RPMI8226 (cell line): ENCODE measurements around the gene INPP5A.
"Not testable (repeated sequence)": the region's sequence is repeated elsewhere in the genome, so short reads cannot be mapped to it uniquely, and the experiment has no call there.

Experiments
- DNase-seq: peaks from one replicate; pipeline ENCODE4 v3.0.0-alpha.2; 2015

INPP5A gene

DNA sequence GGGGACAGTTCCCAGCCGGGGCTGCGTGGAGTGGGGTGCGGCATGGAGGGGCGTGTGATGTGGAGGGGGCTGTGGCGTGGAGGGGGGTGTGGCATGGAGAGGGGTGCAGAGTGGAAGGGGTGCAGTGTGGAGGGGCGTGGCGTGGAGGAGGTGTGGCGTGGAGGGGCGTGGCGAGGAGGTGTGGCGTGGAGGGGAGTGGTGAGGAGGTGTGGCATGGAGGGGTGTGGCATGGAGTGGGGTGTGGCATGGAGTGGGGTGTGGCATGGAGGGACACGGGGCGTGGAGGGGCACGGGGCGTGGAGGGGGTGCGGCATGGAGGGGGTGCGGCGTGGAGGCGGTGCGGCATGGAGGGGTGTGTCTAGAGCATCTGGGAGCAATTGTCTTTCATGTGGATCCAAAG is 214.8 kb downstream of the INPP5A start:
- DNase-seq: no peak

DNA sequence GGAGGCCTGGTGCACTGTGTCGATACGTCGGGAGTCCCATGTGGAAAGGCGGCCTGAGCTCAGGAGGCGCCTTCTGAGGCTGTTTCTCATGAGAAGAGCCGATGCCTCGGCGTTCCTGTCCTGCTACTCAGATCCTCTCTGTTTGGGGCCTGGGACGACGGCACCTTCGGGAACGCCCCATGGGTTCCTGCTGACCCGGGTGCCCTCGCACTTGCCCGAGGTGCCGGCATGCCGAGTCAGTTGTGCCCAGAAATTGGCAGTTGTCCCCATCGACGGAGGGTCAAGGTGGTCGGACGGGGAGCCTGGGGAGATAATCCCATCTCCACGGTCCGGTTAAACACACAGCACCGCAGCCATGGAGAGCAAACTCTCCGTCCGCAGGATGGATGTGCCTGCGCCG is 215.4 kb downstream of the INPP5A start:
- no peak for DNase-seq

GRCh38 chr10:132753596-132753995 is 216.0 kb downstream of the INPP5A start:
- no peak for DNase-seq

DNA sequence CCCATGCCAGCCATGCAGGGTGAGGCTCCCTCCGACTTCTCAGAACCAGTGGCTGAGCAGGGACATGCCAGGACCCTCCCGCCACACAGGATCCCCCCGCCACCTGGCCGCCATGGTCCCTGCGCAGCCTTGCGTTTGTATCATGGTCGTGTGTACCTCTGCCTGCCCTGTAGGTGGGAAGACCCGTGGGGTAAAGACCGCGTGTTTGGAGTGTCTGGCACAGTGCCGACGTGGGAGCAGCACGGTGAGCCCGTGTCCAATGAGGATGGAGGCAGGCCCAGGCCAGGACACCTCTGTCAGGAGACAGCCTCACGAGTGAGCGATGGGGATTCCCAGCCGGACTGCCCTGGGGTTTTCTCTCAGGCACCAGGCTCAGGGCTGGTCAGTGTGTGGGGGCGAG is 216.5 kb downstream of the INPP5A start:
- no peak for DNase-seq

DNA sequence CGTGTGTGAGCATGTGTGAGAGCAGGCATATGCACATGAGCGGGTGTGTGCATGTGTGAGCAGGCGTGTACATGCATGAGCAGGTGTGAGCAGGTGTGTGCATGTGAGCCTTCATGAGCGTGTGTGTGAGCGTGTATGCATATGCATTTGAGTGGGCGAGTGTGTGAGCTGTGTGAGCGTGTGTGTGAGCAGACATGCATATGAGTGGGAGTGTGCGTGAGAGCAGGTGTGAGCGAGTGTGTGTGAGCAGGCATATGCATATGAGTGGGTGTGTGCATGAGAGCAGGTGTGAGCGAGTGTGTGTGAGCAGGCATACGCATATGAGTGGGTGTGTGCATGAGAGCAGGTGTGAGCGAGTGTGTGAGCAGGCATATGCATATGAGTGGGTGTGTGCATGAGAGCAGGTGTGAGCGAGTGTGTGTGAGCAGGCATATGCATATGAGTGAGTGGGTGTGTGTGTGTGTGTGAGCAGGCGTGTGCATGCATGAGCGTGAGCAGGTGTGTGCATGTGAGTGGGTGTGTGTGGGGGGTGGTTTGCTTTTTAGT is 217.7 kb downstream of the INPP5A start:
- no peak for DNase-seq

- no peak for DNase-seq
These were observed 219.0 kb downstream of the INPP5A start for GRCh38 chr10:132756591-132756990.

DNA sequence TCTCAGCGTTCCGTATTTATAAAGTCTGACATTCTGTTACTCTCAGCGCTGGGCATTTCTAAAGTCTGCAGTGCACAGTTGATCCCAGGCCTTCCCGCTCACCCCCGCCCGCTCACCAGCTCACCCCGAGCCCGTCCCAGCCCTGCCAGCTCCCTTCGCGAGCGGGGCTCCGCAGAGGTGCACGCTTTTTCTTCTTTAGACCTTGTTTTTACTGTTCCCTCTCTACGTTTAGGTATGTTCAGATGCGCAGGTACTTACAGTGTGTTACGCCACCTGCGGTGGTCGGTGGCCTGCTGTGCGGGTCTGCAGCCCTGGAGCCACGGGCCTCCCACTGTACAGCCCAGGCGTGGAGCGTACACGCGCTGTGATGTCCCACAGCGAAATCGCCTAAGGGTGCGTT is 219.6 kb downstream of the INPP5A start:
- DNase-seq: no peak

- DNase-seq: no peak
These were observed 221.3 kb downstream of the INPP5A start for GRCh38 chr10:132758865-132759264.

- DNase-seq: no peak
These were observed 223.9 kb downstream of the INPP5A start for GRCh38 chr10:132761395-132762060.

DNA sequence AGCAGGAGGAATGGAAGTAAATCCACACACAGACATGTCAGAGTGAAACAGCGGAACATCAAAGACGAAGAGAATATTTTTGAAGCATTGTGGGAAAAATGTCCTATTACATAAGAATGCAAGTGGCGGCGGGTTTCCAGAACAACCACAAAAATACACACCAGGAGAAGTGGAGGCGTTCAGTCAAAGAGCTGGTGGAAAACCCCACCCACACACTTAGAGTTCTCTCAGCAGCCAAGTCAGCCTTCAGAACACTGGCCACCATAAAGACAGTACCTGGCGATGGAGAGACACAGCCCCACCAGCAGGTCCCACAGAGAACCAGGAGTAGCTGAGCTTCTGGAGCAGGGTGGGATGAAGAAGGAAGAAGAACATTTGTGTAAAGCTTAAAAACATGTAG is 224.7 kb downstream of the INPP5A start:
- no peak for DNase-seq

DNA sequence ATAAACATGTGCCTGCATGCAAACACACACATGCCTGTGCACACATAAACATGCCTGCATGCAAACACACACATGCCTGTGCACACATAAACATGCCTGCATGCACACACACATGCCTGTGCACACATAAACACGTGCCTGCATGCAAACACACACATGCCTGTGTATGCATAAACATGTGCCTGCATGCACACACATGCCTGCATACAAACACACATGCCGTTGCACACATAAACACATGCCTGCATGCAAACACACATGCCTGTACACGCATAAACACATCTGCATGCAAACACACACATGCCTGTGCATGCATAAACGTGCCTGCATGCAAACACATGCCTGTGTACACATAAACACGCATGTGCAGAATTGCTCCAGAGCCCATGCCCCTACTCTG is 226.0 kb downstream of the INPP5A start:
- no peak for DNase-seq

DNA sequence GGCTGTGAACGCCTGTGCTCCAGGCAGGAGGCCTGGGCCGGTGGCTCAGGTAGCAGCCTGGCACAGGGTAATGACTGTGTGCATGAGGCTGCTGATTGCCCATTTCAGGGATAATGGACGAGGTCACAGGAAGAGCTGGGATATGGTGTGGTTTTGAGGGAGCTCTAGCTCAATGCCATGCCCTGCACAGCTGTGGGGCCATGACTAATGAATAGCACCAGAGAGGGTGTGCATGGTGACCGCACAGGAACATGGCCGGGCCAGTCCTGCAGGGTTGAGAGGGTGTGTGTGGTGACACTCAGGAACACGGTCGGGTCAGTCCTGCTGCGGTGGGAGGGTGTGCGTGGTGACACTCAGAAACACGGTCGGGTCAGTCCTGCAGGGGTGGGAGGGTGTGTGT is 226.5 kb downstream of the INPP5A start:
- DNase-seq: no peak

DNA sequence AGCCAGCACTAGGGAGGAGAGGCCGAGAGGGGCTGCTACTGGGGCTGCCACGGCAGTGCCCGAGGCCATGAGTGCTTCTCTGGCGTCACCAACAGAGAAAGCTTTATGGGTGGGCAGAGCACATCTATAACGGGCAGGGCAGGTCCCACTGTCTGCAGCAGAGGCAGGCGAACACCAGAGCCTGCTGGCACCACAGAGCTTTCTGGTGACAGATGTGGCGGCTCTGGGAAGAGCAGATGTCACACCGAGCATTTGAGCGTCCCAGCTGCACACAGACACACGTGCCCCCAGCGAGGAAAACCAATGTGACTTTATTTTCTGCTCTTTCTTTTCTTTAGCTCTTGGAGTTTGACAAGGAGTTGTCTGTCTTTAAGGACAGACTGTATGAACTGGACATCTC is 227.8 kb downstream of the INPP5A start:
- no peak for DNase-seq

- no peak for DNase-seq
These were observed 228.7 kb downstream of the INPP5A start for GRCh38 chr10:132766291-132766690.

DNA sequence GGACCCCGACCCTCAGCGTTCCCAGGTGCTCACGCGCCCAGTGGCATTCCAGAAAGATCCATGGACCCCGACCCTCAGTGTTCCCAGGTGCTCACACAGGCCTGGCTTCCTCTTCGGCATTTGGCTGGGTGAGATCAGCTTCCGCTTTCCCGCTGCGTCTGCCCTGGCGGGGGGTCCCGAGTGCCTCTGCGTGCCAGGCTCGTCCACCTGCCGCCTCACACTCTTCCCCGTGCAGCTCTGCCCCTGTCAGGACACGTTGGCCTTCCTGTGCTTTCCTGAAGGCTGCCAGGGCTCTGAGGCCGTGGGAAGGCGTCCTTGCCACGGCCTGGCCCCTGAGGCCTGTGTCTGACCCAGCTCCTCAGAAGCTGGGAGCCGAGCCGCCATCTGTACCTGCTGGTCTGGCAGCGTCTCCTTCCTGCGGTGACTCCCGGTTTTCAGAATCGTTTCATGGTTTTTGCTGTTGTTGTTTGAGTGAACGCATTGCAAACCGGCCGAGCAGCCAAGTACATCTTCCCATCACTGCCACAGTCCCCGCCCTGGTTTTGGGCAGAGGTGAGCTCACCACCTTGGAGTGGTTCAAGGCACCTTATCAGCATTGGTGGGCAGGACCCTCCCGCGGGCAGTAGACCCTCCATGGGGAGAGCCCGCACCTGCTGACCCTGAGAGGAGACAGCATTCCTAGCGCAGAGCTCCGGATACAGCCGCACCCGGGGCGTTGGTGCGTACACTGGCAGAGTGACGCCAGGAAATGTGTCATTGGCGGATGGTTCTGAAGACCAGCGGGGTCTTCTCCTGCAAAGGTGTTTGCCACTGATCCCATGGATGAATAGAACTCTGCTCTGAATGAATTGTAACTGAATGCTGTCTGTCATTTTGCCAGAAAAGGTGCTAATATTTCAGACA is 231.0 kb downstream of the INPP5A start:
- DNase-seq: no peak

GRCh38 chr10:132770061-132771021 is 232.8 kb downstream of the INPP5A start:
- DNase-seq: no peak

DNA sequence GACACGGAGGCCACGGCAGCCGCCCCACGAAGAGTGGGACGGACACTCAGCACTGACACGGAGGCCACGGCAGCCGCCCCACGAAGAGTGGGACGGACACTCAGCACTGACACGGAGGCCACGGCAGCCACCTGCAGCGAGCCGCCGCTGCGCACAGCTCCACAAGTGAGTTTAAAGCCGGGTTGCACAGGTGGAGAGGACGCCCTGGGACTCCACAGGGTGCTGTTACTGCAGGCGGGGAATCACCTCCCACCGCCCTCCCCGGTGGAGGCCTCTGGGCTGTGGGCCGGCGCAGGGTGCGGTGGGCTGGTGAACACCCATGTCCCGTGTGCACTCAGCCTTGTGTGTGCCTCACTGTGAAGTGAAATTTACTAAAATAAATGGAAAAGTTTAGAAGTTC is 235.2 kb downstream of the INPP5A start:
- not testable (repeated sequence) for DNase-seq

GRCh38 chr10:132774181-132774901 is 236.8 kb downstream of the INPP5A start:
- DNase-seq: no peak

DNA sequence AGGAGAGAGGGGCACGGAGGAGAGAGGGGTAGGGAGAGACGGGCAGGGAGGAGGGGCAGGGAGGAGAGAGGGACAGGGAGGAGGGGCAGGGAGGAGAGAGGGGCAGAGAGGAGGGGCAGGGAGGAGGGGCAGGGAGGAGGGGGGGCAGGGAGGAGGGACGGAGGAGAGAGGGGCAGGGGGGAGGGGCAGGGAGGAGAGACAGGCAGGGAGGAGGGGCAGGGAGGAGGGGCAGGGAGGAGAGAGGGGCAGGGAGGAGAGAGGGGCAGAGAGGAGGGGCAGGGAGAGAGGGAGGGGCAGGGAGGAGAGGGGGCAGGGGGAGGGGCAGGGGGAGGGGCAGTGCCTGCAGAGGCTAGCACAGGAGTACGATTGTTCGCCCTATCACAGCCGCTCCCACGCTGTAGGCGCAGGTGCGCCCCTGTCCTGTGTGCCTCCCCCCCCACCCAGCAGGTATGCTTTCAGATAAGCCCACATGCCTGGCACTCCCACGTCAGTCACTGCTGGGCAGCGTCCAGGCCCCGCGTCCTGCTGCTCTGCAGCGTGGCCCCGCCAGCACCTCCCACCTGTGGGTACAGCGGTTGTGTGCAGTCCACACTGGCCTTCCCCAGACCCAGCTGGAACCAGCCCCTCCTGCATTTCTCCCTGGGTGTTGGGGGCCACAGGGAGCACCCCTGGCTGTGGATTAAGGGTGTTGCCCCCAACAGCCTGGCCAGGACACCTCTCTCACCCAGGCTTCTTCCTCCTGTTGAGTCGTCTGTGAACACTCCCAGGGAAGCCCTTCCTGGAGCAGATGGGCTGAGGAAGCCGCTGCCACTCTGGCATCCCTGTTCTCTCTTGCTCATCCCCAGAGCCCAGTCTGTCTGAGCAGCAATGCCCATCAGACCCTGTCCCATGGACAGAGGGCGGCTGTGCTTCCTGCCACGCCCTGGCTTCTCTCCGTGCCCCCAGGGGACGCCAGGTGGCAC is 237.6 kb downstream of the INPP5A start:
- no peak for DNase-seq

- DNase-seq: no peak
These were observed 238.6 kb downstream of the INPP5A start for GRCh38 chr10:132776186-132776585.

- no peak for DNase-seq
These were observed 239.2 kb downstream of the INPP5A start for GRCh38 chr10:132776821-132777220.
